Endothelial cell of umbilical vein (primary cell): Measurements from ENCODE around the gene FOXN1. TPM values are rescaled to one million over a fixed set of nuclear protein-coding genes. Genes with fewer than 3 reads are reported as not detected.

Experiments used
- BruUV-seq: library from RNA; stranded (reverse); fragments of 400-500 nt; replicated peaks from 2 replicates; lab custom pipeline; 2021; lab: Mats Ljungman, UMichigan
- CTCF ChIA-PET: fragments of 300-600, 350-600 bp; sonication (Branson Sonifier 250); formaldehyde crosslinking; loops from one replicate; lab custom pipeline; 2021; ENCODE audit warnings: antibody characterized with exemption, inconsistent platforms; lab: Charles Lee
- POLR2A ChIA-PET: fragments of 300-600, 350-600 bp; sonication (Branson Sonifier 250); formaldehyde crosslinking; loops from one replicate; lab custom pipeline; 2021; ENCODE audit warnings: antibody characterized with exemption, inconsistent platforms; lab: Charles Lee
- DNase-seq: peaks from one replicate; pipeline ENCODE4 v3.0.0-alpha.2; 2011; ENCODE audit warnings: low read depth, low spot score
- FAIRE-seq: peaks from 2 replicates; lab custom pipeline; 2011; peaks lifted over from hg19 to GRCh38; lab: Jason Lieb, UNC
- H2AFZ ChIP-seq: 2 replicates; pipeline ENCODE4 v1.6.0; 2012; ENCODE audit warnings: low read depth, low read length, control low read depth, inconsistent platforms
- H3K27ac ChIP-seq: 2 replicates; pipeline ENCODE4 v1.5.1; 2011; ENCODE audit warnings: low read depth, mild to moderate bottlenecking, control low read depth, low read length, moderate library complexity; ENCODE audit not compliant: insufficient read depth
- H3K27me3 ChIP-seq, 2 experiments: 2 replicates each; pipeline versions ENCODE4 v1.6.0 to v1.6.1; 2011; ENCODE audit warnings: low read length in 2 of 2, mixed read lengths in 1 of 2; ENCODE audit not compliant: control insufficient read depth in 2 of 2, insufficient read depth in 2 of 2
- H3K36me3 ChIP-seq, 2 experiments: 2 replicates in 1 of 2; 3 replicates in 1 of 2; pipeline ENCODE4 v1.5.1; 2011; ENCODE audit warnings: low read length in 2 of 2, mild to moderate bottlenecking in 1 of 2, moderate library complexity in 1 of 2; ENCODE audit not compliant: control insufficient read depth in 2 of 2, insufficient read depth in 2 of 2; ENCODE audit errors: extremely low read depth in 1 of 2
- H3K4me1 ChIP-seq: 3 replicates; pipeline ENCODE4 v1.5.1; 2011; ENCODE audit warnings: mild to moderate bottlenecking, low read length; ENCODE audit not compliant: control insufficient read depth, insufficient read depth; ENCODE audit errors: extremely low read depth
- H3K4me2 ChIP-seq: 2 replicates; pipeline ENCODE4 v1.6.1; 2011; ENCODE audit warnings: low read length, control low read depth, mixed read lengths; ENCODE audit not compliant: insufficient read depth
- H3K4me3 ChIP-seq, 3 experiments: fragments of 200-600 bp in 1 of 3; sonication (generic), shearing (Covaris generic) in 1 of 3; replicated peaks in 1 of 3; 2 replicates each; pipeline ENCODE4 v1.5.1; 2011 to 2016; ENCODE audit warnings: control low read depth in 3 of 3, low read length in 3 of 3, mild to moderate bottlenecking in 2 of 3, inconsistent platforms in 1 of 3, low read depth in 1 of 3, moderate library complexity in 1 of 3; ENCODE audit not compliant: insufficient read depth in 1 of 3
- H3K79me2 ChIP-seq: 2 replicates; pipeline ENCODE4 v1.6.0; 2012; ENCODE audit warnings: low read length, inconsistent platforms; ENCODE audit not compliant: control insufficient read depth, insufficient read depth
- H3K9ac ChIP-seq: replicated peaks from 2 replicates; pipeline ENCODE3; 2011; ENCODE audit warnings: low read length, control low read depth; ENCODE audit not compliant: insufficient read depth; ENCODE audit errors: extremely low read depth
- H3K9me1 ChIP-seq: replicated peaks from 3 replicates; pipeline ENCODE4 v1.6.0; 2011; ENCODE audit warnings: mild to moderate bottlenecking, low read length; ENCODE audit not compliant: control insufficient read depth, insufficient read depth; ENCODE audit errors: extremely low read depth
- H3K9me3 ChIP-seq: replicated peaks from 2 replicates; pipeline ENCODE4 v1.5.1; 2012; ENCODE audit warnings: low read length, inconsistent platforms; ENCODE audit not compliant: control insufficient read depth, insufficient read depth
- H4K20me1 ChIP-seq: replicated peaks from 2 replicates; pipeline ENCODE3; 2011; ENCODE audit warnings: mild to moderate bottlenecking, low read length; ENCODE audit not compliant: control insufficient read depth, insufficient read depth; ENCODE audit errors: extremely low read depth
- CTCF ChIP-seq, 2 donors: IDR thresholded peaks; 1 replicate in 1 of 2; 2 replicates in 1 of 2; pipeline ENCODE4 v1.5.1; 2011; ENCODE audit warnings: low read length in 2 of 2, mild to moderate bottlenecking in 2 of 2, moderate library complexity in 2 of 2, control low read depth in 1 of 2, inconsistent platforms in 1 of 2, low read depth in 1 of 2; ENCODE audit not compliant: insufficient read depth in 1 of 2; ENCODE audit errors: extremely low read depth in 1 of 2
- EZH2 ChIP-seq: IDR thresholded peaks from 2 replicates; pipeline ENCODE4 v1.6.1; 2012; ENCODE audit warnings: borderline replicate concordance, low read depth, mild to moderate bottlenecking, moderate library complexity, low read length, inconsistent platforms; ENCODE audit not compliant: severe bottlenecking
- FOS ChIP-seq: IDR thresholded peaks from 2 replicates; pipeline ENCODE4 v1.6.1; 2011; ENCODE audit warnings: mild to moderate bottlenecking, low read length, moderate library complexity, borderline replicate concordance; ENCODE audit not compliant: insufficient read depth
- GATA2 ChIP-seq: IDR thresholded peaks from 2 replicates; pipeline ENCODE4 v1.7.0; 2011; ENCODE audit warnings: low read depth, mild to moderate bottlenecking, moderate library complexity, mixed read lengths, low read length; ENCODE audit not compliant: insufficient read length, insufficient read depth
- JUN ChIP-seq: IDR thresholded peaks from 2 replicates; pipeline ENCODE4 v1.6.1; 2011; ENCODE audit warnings: borderline replicate concordance, low read depth; ENCODE audit not compliant: insufficient read length, insufficient read depth
- MYC ChIP-seq: IDR thresholded peaks from one replicate; pipeline ENCODE4 v1.6.1; 2011; ENCODE audit warnings: mild to moderate bottlenecking, low read depth, low read length
- POLR2A ChIP-seq: IDR thresholded peaks from 2 replicates; pipeline ENCODE4 v1.6.1; 2012; ENCODE audit warnings: low read depth, mild to moderate bottlenecking, control low read depth, low read length
- POLR2AphosphoS5 ChIP-seq: IDR thresholded peaks from 2 replicates; pipeline ENCODE4 v1.6.1; 2012; ENCODE audit warnings: low read depth, mild to moderate bottlenecking, control low read depth, low read length, moderate library complexity; ENCODE audit not compliant: insufficient read depth
- dilution Hi-C: fragments of 300-500 bp; cut with MboI; formaldehyde crosslinking; loops from one replicate; pipeline ENCODE4 v1.15.0; 2019; ENCODE audit warnings: low sequenced_read_pairs; ENCODE audit not compliant: extremely low pct_ligation_motif_present
- intact Hi-C: fragments of 100-400 bp; cut with micrococcal nuclease; formaldehyde crosslinking; loops from one replicate; pipeline ENCODE4 v1.10.0; 2022
- polyA plus RNA-seq, 4 experiments: library from polyadenylated mRNA; depleted of rRNA in 3 of 4; stranded (reverse) in 3 of 4; unstranded in 1 of 4; fragments of >200 nt; gene quantifications; 2 replicates each; pipeline versions ENCODE4 v1.2.1 to v1.2.3, GENCODE V29; 2011 to 2012; ENCODE audit warnings: missing spikeins in 1 of 4
- total RNA-seq: library from RNA; stranded (reverse); gene quantifications from 2 replicates; pipeline ENCODE4 v1.2.3, GENCODE V29; 2021
- TF ChIP-seq, protein P1 (sequence below): IDR thresholded peaks from 2 replicates; pipeline ENCODE4 v1.6.1; 2011; ENCODE audit not compliant: insufficient read depth, insufficient read length

FOXN1 gene
- total and polyA plus RNA-seq, 2 donors (not counting 3 experiments of a cell fraction or from before 2014, with no cell fraction given) = not detected

GRCh38 chr17:28573521-28573920 is 67.4 kb downstream of the FOXN1 start:
- H3K4me1 ChIP-seq = peaks cover 12% of the 10 kb centered on the region
- ChIA-PET POLR2A (no interaction called here), CTCF (no interaction called here)
- dilution Hi-C loops = no loop called here
- peaks cover 14% of the 10 kb centered on the region for H3K79me2 ChIP-seq
- H3K27ac ChIP-seq = no peak overlapping the region
- no peaks in the 10 kb centered on the region for H3K9me3 ChIP-seq
- intact Hi-C loops = no loop called here
- DNase-seq = no peak
- no peak overlapping the region for H3K4me3 ChIP-seq
- FAIRE-seq = no peak
- H3K9me1 ChIP-seq = no peaks in the 10 kb centered on the region
- no peak overlapping the region for H3K9ac ChIP-seq
- BruUV-seq = no TSS peak
- H3K4me2 ChIP-seq = no peak overlapping the region
- no peak overlapping the region for H2AFZ ChIP-seq
- peaks cover 0 to 2% of the 10 kb centered on the region in 2 experiments for H3K36me3 ChIP-seq
- no peaks in the 10 kb centered on the region for H3K27me3 ChIP-seq
- TF ChIP-seq JUN = no peak
- TF ChIP-seq FOS = no peak
- no peak for TF ChIP-seq EZH2
- TF ChIP-seq, protein P1, sequence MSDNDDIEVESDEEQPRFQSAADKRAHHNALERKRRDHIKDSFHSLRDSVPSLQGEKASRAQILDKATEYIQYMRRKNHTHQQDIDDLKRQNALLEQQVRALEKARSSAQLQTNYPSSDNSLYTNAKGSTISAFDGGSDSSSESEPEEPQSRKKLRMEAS = no peak
- TF ChIP-seq GATA2 = no peak
- no peak for TF ChIP-seq MYC
- TF ChIP-seq POLR2AphosphoS5 = no peak
- no peak for TF ChIP-seq CTCF (IDR thresholded peaks at IDR 0.05; ENCODE audit: extremely low read depth in 1 of 2, insufficient read depth in 1 of 2, low read depth in 1 of 2, low read length in 2 of 2)
- no peak for TF ChIP-seq POLR2A
- no peaks in the 10 kb centered on the region for H4K20me1 ChIP-seq
